SK-N-SH (cell line): ENCODE data around the gene TBP. TPM values are rescaled to one million over a fixed set of nuclear protein-coding genes. Genes with fewer than 3 reads are reported as not detected.
"Not testable (repeated sequence)": the region's sequence is repeated elsewhere in the genome, so short reads cannot be mapped to it uniquely, and the experiment has no call there.

Experiments used
- CTCF ChIA-PET: fragments of 300-600, 350-600 bp; formaldehyde crosslinking; extraction: SDS; loops from one replicate; lab custom pipeline; 2021; lab: Yijun Ruan, JAX
- POLR2A ChIA-PET: fragments of 350-600 bp; sonication (Branson Sonifier 250); formaldehyde crosslinking; extraction: SDS; loops from one replicate; lab custom pipeline; 2020; ENCODE audit warnings: antibody characterized with exemption, inconsistent platforms; lab: Yijun Ruan, JAX
- DNase-seq: peaks from one replicate; pipeline ENCODE4 v3.0.0; 2012
- H2AFZ ChIP-seq: fragments of 200-600 bp; sonication (generic); 2 replicates; pipeline ENCODE4 v1.8.1; 2016; ENCODE audit warnings: antibody characterized with exemption, mild to moderate bottlenecking, low read depth
- H3F3A ChIP-seq: fragments of 200-600 bp; sonication (generic); replicated peaks from 2 replicates; pipeline ENCODE3; 2016; ENCODE audit warnings: antibody characterized with exemption, mild to moderate bottlenecking; ENCODE audit not compliant: insufficient read depth
- H3K27ac ChIP-seq, 2 experiments: fragments of 200-500 bp in 1 of 2; fragments of 200-600 bp in 1 of 2; sonication (Bioruptor generic) in 1 of 2; sonication (generic), shearing (Covaris generic) in 1 of 2; 2 replicates each; pipeline versions ENCODE4 v1.5.1 to v1.6.1; 2014 to 2016; ENCODE audit warnings: low read depth in 2 of 2, inconsistent platforms in 1 of 2, low read length in 1 of 2, mild to moderate bottlenecking in 1 of 2, mixed read lengths in 1 of 2
- H3K27me3 ChIP-seq: fragments of 200-600 bp; sonication (generic), shearing (Covaris generic); 2 replicates; pipeline ENCODE4 v1.6.1; 2016; ENCODE audit warnings: mixed run types; ENCODE audit not compliant: insufficient read depth
- H3K36me3 ChIP-seq, 2 experiments: fragments of 200-500 bp in 1 of 2; fragments of 200-600 bp in 1 of 2; sonication (Bioruptor generic) in 1 of 2; sonication (generic) in 1 of 2; replicated peaks in 1 of 2; 2 replicates each; pipeline versions ENCODE3 to v1.5.1; 2014 to 2016; ENCODE audit warnings: low read length in 1 of 2, mild to moderate bottlenecking in 1 of 2; ENCODE audit not compliant: insufficient read depth in 2 of 2, control insufficient read depth in 1 of 2
- H3K4me1 ChIP-seq, 2 experiments: fragments of 200-500 bp in 1 of 2; fragments of 200-600 bp in 1 of 2; sonication (Bioruptor generic) in 1 of 2; sonication (generic), shearing (Covaris generic) in 1 of 2; 2 replicates each; pipeline versions ENCODE4 v1.5.1 to v1.6.1; 2014 to 2016; ENCODE audit warnings: low read depth in 1 of 2, low read length in 1 of 2, mixed run types in 1 of 2; ENCODE audit not compliant: insufficient read depth in 2 of 2, control insufficient read depth in 1 of 2
- H3K4me2 ChIP-seq: fragments of 200-600 bp; sonication (generic), shearing (Covaris generic); 2 replicates; pipeline ENCODE4 v1.6.1; 2017; ENCODE audit warnings: mixed run types
- H3K4me3 ChIP-seq, 2 experiments: fragments of 200-500 bp in 1 of 2; fragments of 200-600 bp in 1 of 2; sonication (Bioruptor generic) in 1 of 2; sonication (generic), shearing (Covaris generic) in 1 of 2; 2 replicates each; pipeline versions ENCODE4 v1.5.1 to v1.8.1; 2014 to 2016; ENCODE audit warnings: low read depth in 2 of 2, inconsistent platforms in 1 of 2, low read length in 1 of 2, mild to moderate bottlenecking in 1 of 2, mixed read lengths in 1 of 2, moderate library complexity in 1 of 2
- H3K79me2 ChIP-seq: fragments of 200-600 bp; sonication (generic); 2 replicates; pipeline ENCODE4 v1.8.1; 2017; ENCODE audit warnings: mild to moderate bottlenecking; ENCODE audit not compliant: insufficient read depth
- H3K9ac ChIP-seq: fragments of 200-600 bp; sonication (generic); 2 replicates; pipeline ENCODE4 v1.6.1; 2017; ENCODE audit warnings: mixed run types
- H3K9me2 ChIP-seq: fragments of 200-600 bp; sonication (generic); 2 replicates; pipeline ENCODE4 v1.6.1; 2017; ENCODE audit warnings: mixed run types
- H3K9me3 ChIP-seq: fragments of 200-600 bp; sonication (generic); 2 replicates; pipeline ENCODE4 v1.6.1; 2017; ENCODE audit warnings: mixed run types, mild to moderate bottlenecking, moderate library complexity
- H4K20me1 ChIP-seq: fragments of 200-600 bp; sonication (generic); 2 replicates; pipeline ENCODE4 v1.6.1; 2017; ENCODE audit warnings: mild to moderate bottlenecking, mixed run types; ENCODE audit not compliant: insufficient read depth
- CHD2 ChIP-seq: fragments of 150-350 bp; IDR thresholded peaks from 2 replicates; pipeline ENCODE4 v1.6.1; 2018; ENCODE audit warnings: low read length; ENCODE audit not compliant: partially characterized antibody
- EP300 ChIP-seq, 2 experiments: IDR thresholded peaks; 2 replicates each; pipeline versions ENCODE4 v1.4.0 to v1.6.1; 2012; ENCODE audit warnings: borderline replicate concordance in 1 of 2, low read depth in 1 of 2, low read length in 1 of 2
- EZH2phosphoT487 ChIP-seq: fragments of 200-600 bp; sonication (generic); IDR thresholded peaks from 2 replicates; pipeline ENCODE4 v1.6.1; 2017; ENCODE audit warnings: low read depth, mixed run types, mild to moderate bottlenecking, antibody characterized with exemption, moderate library complexity, borderline replicate concordance
- FOSL2 ChIP-seq: IDR thresholded peaks from 2 replicates; pipeline ENCODE4 v1.4.0; 2012; ENCODE audit warnings: low read depth, mild to moderate bottlenecking, moderate library complexity, borderline replicate concordance
- FOXM1 ChIP-seq: IDR thresholded peaks from 2 replicates; pipeline ENCODE4 v1.4.0; 2012; ENCODE audit warnings: low read depth, mild to moderate bottlenecking
- GATA2 ChIP-seq: sonication (generic); formaldehyde crosslinking; IDR thresholded peaks from 2 replicates; pipeline ENCODE4 v1.5.0; 2020; ENCODE audit warnings: mild to moderate bottlenecking, missing genetic modification reagents
- JUND ChIP-seq: IDR thresholded peaks from 2 replicates; pipeline ENCODE4 v1.4.0; 2012
- NFIC ChIP-seq: IDR thresholded peaks from 2 replicates; pipeline ENCODE4 v1.4.0; 2012; ENCODE audit warnings: borderline replicate concordance
- POLR2AphosphoS5 ChIP-seq: IDR thresholded peaks from 2 replicates; pipeline ENCODE4 v1.6.1; 2012; ENCODE audit warnings: low read depth, low read length
- RAD21 ChIP-seq: IDR thresholded peaks from 2 replicates; pipeline ENCODE4 v1.6.1; 2012; ENCODE audit warnings: mild to moderate bottlenecking, low read length
- RFX5 ChIP-seq: IDR thresholded peaks from 2 replicates; pipeline ENCODE4 v1.6.1; 2012; ENCODE audit warnings: mild to moderate bottlenecking, improper control_type of control experiment, low read length
- TCF12 ChIP-seq: IDR thresholded peaks from 2 replicates; pipeline ENCODE4 v1.4.0; 2012
- WGBS: methylation state at CpG from one replicate; pipeline ENCODE4 v1.1.6; 2017; ENCODE audit warnings: low lambda C conversion rate; 5-methylcytosine and 5-hydroxymethylcytosine counted together
- polyA plus RNA-seq, 3 experiments: library from polyadenylated mRNA; depleted of rRNA; stranded (reverse); fragments of >200 nt; gene quantifications; 2 replicates each; pipeline ENCODE4 v1.2.3, GENCODE V29; 2012
- TF ChIP-seq, protein P1 (sequence below): IDR thresholded peaks from 2 replicates; pipeline ENCODE4 v1.4.0; 2012; ENCODE audit warnings: low read depth, borderline replicate concordance
- TF ChIP-seq, protein P2 (sequence below): IDR thresholded peaks from 2 replicates; pipeline ENCODE4 v1.4.0; 2012; ENCODE audit warnings: low read depth
- TF ChIP-seq, protein P3 (sequence below): fragments of 200-600 bp; sonication (generic); IDR thresholded peaks from 2 replicates; pipeline ENCODE4 v1.6.1; 2017; ENCODE audit warnings: antibody characterized with exemption, mild to moderate bottlenecking, moderate library complexity
- TF ChIP-seq, protein P4 (sequence below): IDR thresholded peaks from 2 replicates; pipeline ENCODE4; 2012

TBP gene
- polyA plus RNA-seq, 1 of the 3 experiments (the other 2 are of a cell fraction) = 45.5 TPM

DNA sequence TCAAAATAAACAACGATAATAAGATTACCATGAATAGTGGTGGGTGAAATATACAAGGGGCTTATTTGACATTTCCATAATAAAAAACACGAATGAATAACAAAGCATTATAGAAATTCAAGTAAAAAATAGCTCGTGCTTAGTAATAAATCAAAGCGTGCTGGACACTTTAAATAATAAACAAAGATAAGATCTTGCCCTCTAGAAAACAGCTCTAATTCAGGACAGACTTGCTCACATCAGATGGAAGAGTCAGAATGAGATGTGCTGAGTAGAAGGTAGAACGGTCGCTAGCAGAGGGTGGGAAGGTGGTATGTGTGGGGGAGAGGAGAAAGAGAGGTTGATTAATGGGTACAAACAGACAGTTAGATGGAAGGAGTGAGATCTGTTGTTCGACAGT lies 28.4 kb upstream of the TBP start:
- H4K20me1 ChIP-seq = no peaks in the 10 kb centered on the region
- POLR2A ChIA-PET = no interaction called here
- no peak overlapping the region for H3K4me2 ChIP-seq
- H3K79me2 ChIP-seq = no peaks in the 10 kb centered on the region
- H3K9ac ChIP-seq = no peak overlapping the region
- no peaks in the 10 kb centered on the region for H3K27me3 ChIP-seq
- 29% methylated on average over 7 of the region's 7 CpGs for WGBS
- CTCF ChIA-PET = interaction anchor here (1.1 to 9.9 kb wide), 3 partner anchors 9 to 736 kb away, joined by 3 to 110 read pairs (median 13); no protein-coding TSS in a partner anchor
- H3F3A ChIP-seq = peaks cover 3% of the 10 kb centered on the region
- TF ChIP-seq TCF12 = no peak
- no peak for TF ChIP-seq FOSL2
- TF ChIP-seq, protein P1, sequence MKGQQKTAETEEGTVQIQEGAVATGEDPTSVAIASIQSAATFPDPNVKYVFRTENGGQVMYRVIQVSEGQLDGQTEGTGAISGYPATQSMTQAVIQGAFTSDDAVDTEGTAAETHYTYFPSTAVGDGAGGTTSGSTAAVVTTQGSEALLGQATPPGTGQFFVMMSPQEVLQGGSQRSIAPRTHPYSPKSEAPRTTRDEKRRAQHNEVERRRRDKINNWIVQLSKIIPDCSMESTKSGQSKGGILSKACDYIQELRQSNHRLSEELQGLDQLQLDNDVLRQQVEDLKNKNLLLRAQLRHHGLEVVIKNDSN = no peak
- no peak for TF ChIP-seq POLR2AphosphoS5
- TF ChIP-seq FOXM1 = no peak
- no peak for TF ChIP-seq EZH2phosphoT487
- no peak for TF ChIP-seq JUND
- TF ChIP-seq, protein P2, sequence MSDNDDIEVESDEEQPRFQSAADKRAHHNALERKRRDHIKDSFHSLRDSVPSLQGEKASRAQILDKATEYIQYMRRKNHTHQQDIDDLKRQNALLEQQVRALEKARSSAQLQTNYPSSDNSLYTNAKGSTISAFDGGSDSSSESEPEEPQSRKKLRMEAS = no peak
- TF ChIP-seq, protein P3, sequence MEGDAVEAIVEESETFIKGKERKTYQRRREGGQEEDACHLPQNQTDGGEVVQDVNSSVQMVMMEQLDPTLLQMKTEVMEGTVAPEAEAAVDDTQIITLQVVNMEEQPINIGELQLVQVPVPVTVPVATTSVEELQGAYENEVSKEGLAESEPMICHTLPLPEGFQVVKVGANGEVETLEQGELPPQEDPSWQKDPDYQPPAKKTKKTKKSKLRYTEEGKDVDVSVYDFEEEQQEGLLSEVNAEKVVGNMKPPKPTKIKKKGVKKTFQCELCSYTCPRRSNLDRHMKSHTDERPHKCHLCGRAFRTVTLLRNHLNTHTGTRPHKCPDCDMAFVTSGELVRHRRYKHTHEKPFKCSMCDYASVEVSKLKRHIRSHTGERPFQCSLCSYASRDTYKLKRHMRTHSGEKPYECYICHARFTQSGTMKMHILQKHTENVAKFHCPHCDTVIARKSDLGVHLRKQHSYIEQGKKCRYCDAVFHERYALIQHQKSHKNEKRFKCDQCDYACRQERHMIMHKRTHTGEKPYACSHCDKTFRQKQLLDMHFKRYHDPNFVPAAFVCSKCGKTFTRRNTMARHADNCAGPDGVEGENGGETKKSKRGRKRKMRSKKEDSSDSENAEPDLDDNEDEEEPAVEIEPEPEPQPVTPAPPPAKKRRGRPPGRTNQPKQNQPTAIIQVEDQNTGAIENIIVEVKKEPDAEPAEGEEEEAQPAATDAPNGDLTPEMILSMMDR = no peak
- TF ChIP-seq, protein P4, sequence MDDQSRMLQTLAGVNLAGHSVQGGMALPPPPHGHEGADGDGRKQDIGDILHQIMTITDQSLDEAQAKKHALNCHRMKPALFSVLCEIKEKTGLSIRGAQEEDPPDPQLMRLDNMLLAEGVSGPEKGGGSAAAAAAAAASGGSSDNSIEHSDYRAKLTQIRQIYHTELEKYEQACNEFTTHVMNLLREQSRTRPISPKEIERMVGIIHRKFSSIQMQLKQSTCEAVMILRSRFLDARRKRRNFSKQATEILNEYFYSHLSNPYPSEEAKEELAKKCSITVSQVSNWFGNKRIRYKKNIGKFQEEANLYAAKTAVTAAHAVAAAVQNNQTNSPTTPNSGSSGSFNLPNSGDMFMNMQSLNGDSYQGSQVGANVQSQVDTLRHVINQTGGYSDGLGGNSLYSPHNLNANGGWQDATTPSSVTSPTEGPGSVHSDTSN = no peak
- no peak for TF ChIP-seq RFX5
- TF ChIP-seq NFIC = no peak
- TF ChIP-seq RAD21 = no peak
- no peak for TF ChIP-seq GATA2
- no peak for TF ChIP-seq EP300 (IDR thresholded peaks at IDR 0.05; ENCODE audit: borderline replicate concordance in 1 of 2, low read depth in 1 of 2, low read length in 1 of 2)
- TF ChIP-seq CHD2 = no peak
- peaks cover 0 to 9% of the 10 kb centered on the region in 2 experiments; a peak in 1 of 4 replicates for H3K4me1 ChIP-seq
- no peaks in the 10 kb centered on the region for H3K9me2 ChIP-seq
- H3K36me3 ChIP-seq = no peaks in the 10 kb centered on the region
- no peak overlapping the region for H3K27ac ChIP-seq
- no peak for DNase-seq
- no peak overlapping the region; the same call in 1 of the 2 replicates for H2AFZ ChIP-seq
- H3K9me3 ChIP-seq = no peaks in the 10 kb centered on the region
- H3K4me3 ChIP-seq = no peak overlapping the region

DNA sequence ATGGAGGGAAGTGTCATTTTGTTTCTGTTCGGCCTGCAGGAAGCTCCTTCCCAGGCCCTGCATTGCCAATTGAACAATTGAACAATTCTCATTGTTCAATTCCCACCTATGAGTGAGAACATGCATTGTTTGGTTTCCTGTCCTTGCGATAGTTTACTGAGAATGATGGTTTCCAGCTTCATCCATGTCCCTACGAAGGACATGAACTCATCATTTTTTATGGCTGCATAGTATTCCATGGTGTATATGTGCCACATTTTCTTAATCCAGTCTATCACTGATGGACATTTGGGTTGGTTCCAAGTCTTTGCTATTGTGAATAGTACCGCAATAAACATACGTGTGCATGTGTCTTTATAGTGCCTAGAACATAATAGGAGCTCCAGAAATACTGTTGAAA lies 26.2 kb upstream of the TBP start:
- H3K36me3 ChIP-seq, H3K9me3 ChIP-seq, H3K27ac ChIP-seq, H2AFZ ChIP-seq, H3K9ac ChIP-seq, H3K4me2 ChIP-seq, H3K4me3 ChIP-seq, H3K4me1 ChIP-seq, H3K9me2 ChIP-seq, POLR2A ChIA-PET, DNase-seq, H3K79me2 ChIP-seq, H4K20me1 ChIP-seq, H3F3A ChIP-seq, H3K27me3 ChIP-seq: not testable (repeated sequence)
- CTCF ChIA-PET = interaction anchor here (0.8 to 9.9 kb wide), 6 partner anchors 10 to 739 kb away, joined by 3 to 110 read pairs (median 24); no protein-coding TSS in a partner anchor
- 93% methylated on average over 5 of the region's 5 CpGs for WGBS
